B cell (primary cell): ENCODE data around the gene PARD3. TPM values are rescaled to one million over a fixed set of nuclear protein-coding genes. Genes with fewer than 3 reads are reported as not detected.

Experiments
- ATAC-seq: fragments of 200-7000 bp; cut with Tn5 transposase; one replicate; pipeline ENCODE4 v1.10.0; 2021; ENCODE audit warnings: low read depth, mild to moderate bottlenecking, moderate number of reproducible peaks, moderate library complexity
- CTCF ChIA-PET: fragments of 350-600 bp; sonication (Branson Sonifier 250); formaldehyde crosslinking; loops from one replicate; lab custom pipeline; 2021; ENCODE audit warnings: antibody characterized with exemption, inconsistent platforms; lab: Charles Lee
- POLR2A ChIA-PET: fragments of 350-600 bp; sonication (Branson Sonifier 250); formaldehyde crosslinking; loops from one replicate; lab custom pipeline; 2021; ENCODE audit warnings: antibody characterized with exemption; lab: Charles Lee
- DNase-seq: peaks from one replicate; pipeline ENCODE4 v3.0.0; 2013
- H2AFZ ChIP-seq: 2 replicates; pipeline ENCODE4 v1.6.1; 2012; ENCODE audit warnings: mild to moderate bottlenecking, low read depth, low read length; ENCODE audit not compliant: insufficient read depth, poor library complexity, severe bottlenecking
- H3K27ac ChIP-seq, 2 donors: 1 replicate in 1 of 2; 2 replicates in 1 of 2; pipeline ENCODE4 v1.5.1; 2012 to 2013; ENCODE audit warnings: low read length in 2 of 2, mild to moderate bottlenecking in 2 of 2, moderate library complexity in 1 of 2
- H3K27me3 ChIP-seq, 4 experiments: fragments of 200-600 bp in 1 of 4; sonication (generic) in 1 of 4; replicated peaks in 1 of 4; 1 replicate in 2 of 4; 2 replicates in 2 of 4; pipeline versions ENCODE4 v1.6.1 to v1.7.0; 2013 to 2016; ENCODE audit warnings: low read length in 3 of 4, mild to moderate bottlenecking in 2 of 4, mixed read lengths in 1 of 4, moderate library complexity in 1 of 4; ENCODE audit not compliant: insufficient read depth in 4 of 4, control insufficient read depth in 3 of 4; ENCODE audit errors: control extremely low read depth in 1 of 4
- H3K36me3 ChIP-seq, 2 experiments: replicated peaks in 1 of 2; 1 replicate in 1 of 2; 2 replicates in 1 of 2; pipeline versions ENCODE4 v1.6.1 to v1.7.1; 2013; ENCODE audit warnings: low read length in 1 of 2; ENCODE audit not compliant: insufficient read depth in 2 of 2, control insufficient read depth in 1 of 2; ENCODE audit errors: control extremely low read depth in 1 of 2, extremely low read depth in 1 of 2
- H3K4me1 ChIP-seq, 2 donors: fragments of 200-600 bp in 1 of 2; sonication (generic) in 1 of 2; 1 replicate in 1 of 2; 2 replicates in 1 of 2; pipeline versions ENCODE4 v1.5.1 to v1.6.1; 2013 to 2017; ENCODE audit warnings: low read length in 2 of 2; ENCODE audit not compliant: control insufficient read depth in 2 of 2, insufficient read depth in 2 of 2
- H3K4me2 ChIP-seq: replicated peaks from 2 replicates; pipeline ENCODE3; 2012; ENCODE audit warnings: mild to moderate bottlenecking, low read depth, low read length; ENCODE audit not compliant: poor library complexity, severe bottlenecking
- H3K4me3 ChIP-seq, 5 experiments: fragments of 200-600 bp in 1 of 5; sonication (generic) in 1 of 5; 1 replicate in 3 of 5; 2 replicates in 2 of 5; pipeline versions ENCODE4 v1.5.1 to v1.7.0; 2011 to 2016; ENCODE audit warnings: low read length in 4 of 5, mild to moderate bottlenecking in 4 of 5, low read depth in 2 of 5, control low read depth in 1 of 5, moderate library complexity in 1 of 5; ENCODE audit not compliant: insufficient read depth in 1 of 5; ENCODE audit errors: control extremely low read depth in 1 of 5, extremely low read depth in 1 of 5
- H3K79me2 ChIP-seq: fragments of 200-600 bp; sonication (generic); one replicate; pipeline ENCODE4 v1.6.0; 2016; ENCODE audit warnings: low read length; ENCODE audit not compliant: control insufficient read depth, insufficient read depth
- H3K9ac ChIP-seq: fragments of 200-600 bp; sonication (generic); 2 replicates; pipeline ENCODE4 v1.6.1; 2017; ENCODE audit warnings: mild to moderate bottlenecking, low read length, moderate library complexity
- H3K9me3 ChIP-seq, 3 donors: one replicate each; pipeline versions ENCODE4 v1.6.1 to v1.7.1; 2013; ENCODE audit warnings: low read length in 2 of 3; ENCODE audit not compliant: control insufficient read depth in 2 of 3, insufficient read depth in 1 of 3; ENCODE audit errors: control extremely low read depth in 1 of 3
- H4K20me1 ChIP-seq: 2 replicates; pipeline ENCODE4 v1.6.0; 2012; ENCODE audit warnings: mild to moderate bottlenecking, low read length; ENCODE audit not compliant: insufficient read depth, control insufficient read depth, poor library complexity, severe bottlenecking
- H3K27ac Mint-ChIP-seq: one replicate; pipeline ENCODE4 v1.8.0; 2021; ENCODE audit warnings: mixed read lengths
- H3K27me3 Mint-ChIP-seq: one replicate; pipeline ENCODE4 v1.8.0; 2021; ENCODE audit warnings: mixed read lengths
- H3K4me1 Mint-ChIP-seq: one replicate; pipeline ENCODE4 v1.8.0; 2021; ENCODE audit warnings: mixed read lengths
- H3K4me3 Mint-ChIP-seq: one replicate; pipeline ENCODE4 v1.8.0; 2021; ENCODE audit warnings: mixed read lengths
- H3K9me3 Mint-ChIP-seq: one replicate; pipeline ENCODE4 v1.8.0; 2022; ENCODE audit warnings: mixed read lengths; ENCODE audit not compliant: insufficient read depth
- EZH2 ChIP-seq: IDR thresholded peaks from 2 replicates; pipeline ENCODE4 v1.6.1; 2012; ENCODE audit warnings: borderline replicate concordance, low read depth, mild to moderate bottlenecking, moderate library complexity, low read length; ENCODE audit not compliant: insufficient read depth, poor library complexity, severe bottlenecking
- WGBS: methylation state at CpG from one replicate; pipeline ENCODE4 v1.1.5; 2013; ENCODE audit warnings: missing lambda C conversion rate; ENCODE audit not compliant: insufficient coverage; 5-methylcytosine and 5-hydroxymethylcytosine counted together
- intact Hi-C: fragments of 100-400 bp; cut with micrococcal nuclease; formaldehyde crosslinking; loops from one replicate; pipeline ENCODE4 v1.10.0; 2022
- polyA plus RNA-seq: library from polyadenylated mRNA; depleted of rRNA; stranded (reverse); fragments of >200 nt; gene quantifications from 2 replicates; pipeline ENCODE4 v1.2.3, GENCODE V29; 2012
- total RNA-seq, 2 donors: library from RNA; stranded (reverse); fragments of 120-200 nt in 1 of 2; gene quantifications; 1 replicate in 1 of 2; 2 replicates in 1 of 2; pipeline versions ENCODE4 v1.2.3 to v1.2.4, GENCODE V29; 2013 to 2022
- TF ChIP-seq, protein P1 (sequence below): fragments of 200-600 bp; IDR thresholded peaks from one replicate; pipeline ENCODE4 v1.8.0; 2022; ENCODE audit warnings: antibody characterized with exemption, mild to moderate bottlenecking

Gene PARD3
- total and polyA plus RNA-seq, 2 donors (not counting 1 experiment from before 2014, with no cell fraction given) = not detected

DNA sequence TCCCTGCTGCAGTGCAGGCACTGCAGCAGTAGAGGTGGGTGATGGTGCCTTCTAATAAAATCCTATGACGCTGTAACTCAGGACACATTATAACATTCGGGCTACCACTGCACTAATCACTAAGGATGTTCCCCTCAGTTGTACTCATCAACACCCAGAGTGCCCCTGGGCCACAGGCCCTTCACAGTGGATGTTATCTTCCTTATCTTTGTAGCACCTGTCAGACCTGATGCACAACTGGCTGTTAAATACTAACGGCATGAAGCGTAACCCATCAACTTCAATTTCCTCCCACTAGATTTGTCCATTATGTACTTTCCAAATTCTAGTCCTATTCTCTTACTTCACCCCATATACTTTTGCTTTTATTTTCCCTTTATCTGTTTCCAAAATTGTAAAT, 66.3 kb downstream of the PARD3 start:
- no peak for DNase-seq
- Mint-ChIP-seq H3K27me3 (peaks cover 6% of the 10 kb centered on the region), H3K4me1 (no peaks in the 10 kb centered on the region), H3K9me3 (no peaks in the 10 kb centered on the region), H3K27ac (no peak overlapping the region), H3K4me3 (no peak overlapping the region)
- no peak overlapping the region for H2AFZ ChIP-seq
- H3K4me2 ChIP-seq = no peak overlapping the region
- H3K4me3 ChIP-seq = no peak overlapping the region
- H4K20me1 ChIP-seq = no peaks in the 10 kb centered on the region
- no peaks in the 10 kb centered on the region for H3K9me3 ChIP-seq
- TF ChIP-seq, protein P1, sequence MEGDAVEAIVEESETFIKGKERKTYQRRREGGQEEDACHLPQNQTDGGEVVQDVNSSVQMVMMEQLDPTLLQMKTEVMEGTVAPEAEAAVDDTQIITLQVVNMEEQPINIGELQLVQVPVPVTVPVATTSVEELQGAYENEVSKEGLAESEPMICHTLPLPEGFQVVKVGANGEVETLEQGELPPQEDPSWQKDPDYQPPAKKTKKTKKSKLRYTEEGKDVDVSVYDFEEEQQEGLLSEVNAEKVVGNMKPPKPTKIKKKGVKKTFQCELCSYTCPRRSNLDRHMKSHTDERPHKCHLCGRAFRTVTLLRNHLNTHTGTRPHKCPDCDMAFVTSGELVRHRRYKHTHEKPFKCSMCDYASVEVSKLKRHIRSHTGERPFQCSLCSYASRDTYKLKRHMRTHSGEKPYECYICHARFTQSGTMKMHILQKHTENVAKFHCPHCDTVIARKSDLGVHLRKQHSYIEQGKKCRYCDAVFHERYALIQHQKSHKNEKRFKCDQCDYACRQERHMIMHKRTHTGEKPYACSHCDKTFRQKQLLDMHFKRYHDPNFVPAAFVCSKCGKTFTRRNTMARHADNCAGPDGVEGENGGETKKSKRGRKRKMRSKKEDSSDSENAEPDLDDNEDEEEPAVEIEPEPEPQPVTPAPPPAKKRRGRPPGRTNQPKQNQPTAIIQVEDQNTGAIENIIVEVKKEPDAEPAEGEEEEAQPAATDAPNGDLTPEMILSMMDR = no peak
- TF ChIP-seq EZH2 = no peak
- H3K9ac ChIP-seq = no peak overlapping the region
- H3K27me3 ChIP-seq = no peaks in the 10 kb centered on the region
- intact Hi-C loops = no loop called here
- H3K36me3 ChIP-seq = no peaks in the 10 kb centered on the region
- ChIA-PET CTCF (no interaction called here), POLR2A (no interaction called here)
- H3K4me1 ChIP-seq = no peaks in the 10 kb centered on the region
- WGBS = 96% methylated on average over 4 of the region's 4 CpGs
- H3K27ac ChIP-seq = no peak overlapping the region
- ATAC-seq = no peak
- no peaks in the 10 kb centered on the region for H3K79me2 ChIP-seq

DNA sequence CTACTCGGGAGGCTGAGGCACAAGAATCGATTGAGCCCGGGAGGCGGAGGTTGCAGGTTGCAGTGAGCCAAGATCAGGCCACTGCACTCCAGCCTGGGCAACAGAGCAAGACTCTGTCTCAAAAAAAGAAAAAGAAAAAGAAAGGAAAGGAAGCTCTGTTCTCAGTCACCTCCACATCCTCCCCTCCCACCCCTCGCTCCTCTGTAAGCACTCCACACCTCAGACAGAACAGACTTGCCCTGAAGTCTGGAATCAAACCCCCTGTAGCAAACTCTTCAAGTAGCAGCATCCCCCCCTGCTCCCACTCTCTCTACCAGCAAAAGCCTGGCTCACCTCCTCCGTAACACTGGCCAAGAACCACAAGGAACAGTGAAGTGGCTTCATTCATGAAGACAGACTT, 66.7 kb downstream of the PARD3 start:
- CTCF ChIA-PET = no interaction called here
- WGBS = 94% methylated on average over 4 of the region's 6 CpGs
- Histone ChIP-seq H3K9ac (no peak overlapping the region), H3K27ac (no peak overlapping the region), H4K20me1 (no peaks in the 10 kb centered on the region), H3K9me3 (no peaks in the 10 kb centered on the region), H3K4me3 (no peak overlapping the region), H3K27me3 (no peaks in the 10 kb centered on the region), H3K4me2 (no peak overlapping the region), H3K36me3 (no peaks in the 10 kb centered on the region), H3K79me2 (no peaks in the 10 kb centered on the region), H3K4me1 (no peaks in the 10 kb centered on the region), H2AFZ (no peak overlapping the region)
- Mint-ChIP-seq H3K27ac (no peak overlapping the region), H3K4me3 (no peak overlapping the region), H3K4me1 (no peaks in the 10 kb centered on the region), H3K27me3 (peaks cover 6% of the 10 kb centered on the region), H3K9me3 (no peaks in the 10 kb centered on the region)
- TF ChIP-seq EZH2 = no peak
- TF ChIP-seq, protein P1 = no peak
- DNase-seq (no peak), ATAC-seq (no peak)
- POLR2A ChIA-PET = no interaction called here
- intact Hi-C loops = no loop called here
